HEK293 (cell line): ENCODE results near the gene ABCG1.

Source experiments
- CTCF ChIA-PET: fragments of 350-600 bp; formaldehyde crosslinking; extraction: SDS; loops from one replicate; lab custom pipeline; 2021; ENCODE audit warnings: antibody characterized with exemption; lab: Yijun Ruan, JAX
- POLR2A ChIA-PET: fragments of 300-600 bp; formaldehyde crosslinking; extraction: SDS; loops from one replicate; lab custom pipeline; 2020; ENCODE audit warnings: antibody characterized with exemption, inconsistent platforms; lab: Yijun Ruan, JAX
- H3K27ac ChIP-seq: fragments of 200-500 bp; sonication (Bioruptor generic); 2 replicates; pipeline ENCODE4 v1.5.1; 2014; ENCODE audit warnings: low read depth, low read length, control low read depth, inconsistent platforms; ENCODE audit errors: extremely low read depth
- H3K36me3 ChIP-seq, 2 experiments: fragments of 200-500 bp in 1 of 2; sonication (Bioruptor generic) in 1 of 2; 1 replicate in 1 of 2; 2 replicates in 1 of 2; pipeline ENCODE4 v1.5.1; 2014 to 2017; ENCODE audit warnings: inconsistent platforms in 2 of 2, low read length in 2 of 2; ENCODE audit not compliant: control insufficient read depth in 2 of 2, insufficient read depth in 1 of 2
- H3K4me1 ChIP-seq: fragments of 200-500 bp; sonication (Bioruptor generic); 2 replicates; pipeline ENCODE4 v1.5.1; 2014; ENCODE audit warnings: mild to moderate bottlenecking, low read length, inconsistent platforms; ENCODE audit not compliant: control insufficient read depth, insufficient read depth
- H3K4me3 ChIP-seq: 2 replicates; pipeline ENCODE4 v1.5.1; 2011; ENCODE audit warnings: low read depth, mild to moderate bottlenecking, control low read depth, low read length, moderate library complexity
- H3K9me3 ChIP-seq: fragments of 200-500 bp; sonication (Bioruptor generic); 2 replicates; pipeline ENCODE4 v1.5.1; 2014; ENCODE audit warnings: low read depth, low read length, inconsistent platforms; ENCODE audit not compliant: control insufficient read depth, insufficient read depth
- HIC1 ChIP-seq: fragments of 450-650 bp; formaldehyde crosslinking; IDR thresholded peaks from 2 replicates; pipeline ENCODE4 v1.5.1; 2016; ENCODE audit warnings: missing biosample characterization, missing genetic modification characterization
- KLF16 ChIP-seq: fragments of 450-650 bp; formaldehyde crosslinking; IDR thresholded peaks from 2 replicates; pipeline ENCODE4 v1.5.1; 2017; ENCODE audit warnings: missing biosample characterization, missing genetic modification characterization
- KLF17 ChIP-seq: fragments of 450-650 bp; formaldehyde crosslinking; IDR thresholded peaks from 2 replicates; pipeline ENCODE4 v1.5.1; 2016; ENCODE audit warnings: missing biosample characterization, missing genetic modification characterization
- MEIS1 ChIP-seq: sonication (generic); formaldehyde crosslinking; IDR thresholded peaks from 2 replicates; pipeline ENCODE4 v1.8.1; 2022; ENCODE audit warnings: missing genetic modification reagents, mild to moderate bottlenecking, borderline replicate concordance
- SCRT2 ChIP-seq: fragments of 450-650 bp; formaldehyde crosslinking; IDR thresholded peaks from 2 replicates; pipeline ENCODE4 v1.5.1; 2016; ENCODE audit warnings: missing biosample characterization, missing genetic modification characterization
- ZBTB1 ChIP-seq: fragments of 450-650 bp; formaldehyde crosslinking; IDR thresholded peaks from 2 replicates; pipeline ENCODE4 v1.5.1; 2016; ENCODE audit warnings: missing biosample characterization, missing genetic modification characterization
- ZBTB10 ChIP-seq: fragments of 450-650 bp; formaldehyde crosslinking; IDR thresholded peaks from 2 replicates; pipeline ENCODE4 v1.5.1; 2016; ENCODE audit warnings: missing biosample characterization, missing genetic modification characterization
- ZBTB20 ChIP-seq: fragments of 450-650 bp; formaldehyde crosslinking; IDR thresholded peaks from 2 replicates; pipeline ENCODE4 v1.5.1; 2016; ENCODE audit warnings: missing biosample characterization, missing genetic modification characterization
- ZBTB21 ChIP-seq: fragments of 450-650 bp; formaldehyde crosslinking; IDR thresholded peaks from 2 replicates; pipeline ENCODE4 v1.5.1; 2017; ENCODE audit warnings: missing biosample characterization, missing genetic modification characterization
- ZNF2 ChIP-seq: fragments of 450-650 bp; formaldehyde crosslinking; IDR thresholded peaks from 2 replicates; pipeline ENCODE4 v1.5.1; 2016; ENCODE audit warnings: missing biosample characterization, missing genetic modification characterization
- ZNF248 ChIP-seq: fragments of 450-650 bp; formaldehyde crosslinking; IDR thresholded peaks from 2 replicates; pipeline ENCODE4 v1.5.1; 2017; ENCODE audit warnings: missing biosample characterization, missing genetic modification characterization
- ZNF274 ChIP-seq, 2 experiments: fragments of 200-500 bp in 1 of 2; fragments of 450-650 bp in 1 of 2; sonication (Bioruptor generic) in 1 of 2; formaldehyde crosslinking in 1 of 2; IDR thresholded peaks; 2 replicates each; pipeline versions ENCODE4 v1.5.1 to v1.6.1; 2014 to 2016; ENCODE audit warnings: borderline replicate concordance in 1 of 2, inconsistent platforms in 1 of 2, low read length in 1 of 2, missing biosample characterization in 1 of 2, missing genetic modification characterization in 1 of 2
- ZNF335 ChIP-seq: fragments of 450-650 bp; formaldehyde crosslinking; conservative IDR thresholded peaks from 2 replicates; pipeline ENCODE4 v1.5.1; 2016; ENCODE audit warnings: missing biosample characterization, missing genetic modification characterization
- ZNF416 ChIP-seq: fragments of 450-650 bp; formaldehyde crosslinking; IDR thresholded peaks from 2 replicates; pipeline ENCODE4 v1.5.1; 2016; ENCODE audit warnings: missing biosample characterization, missing genetic modification characterization
- ZNF426 ChIP-seq: fragments of 450-650 bp; formaldehyde crosslinking; IDR thresholded peaks from 2 replicates; pipeline ENCODE4 v1.5.1; 2017; ENCODE audit warnings: missing biosample characterization, missing genetic modification characterization, mild to moderate bottlenecking, inconsistent platforms, moderate library complexity
- ZNF521 ChIP-seq: fragments of 450-650 bp; formaldehyde crosslinking; IDR thresholded peaks from 2 replicates; pipeline ENCODE4 v1.5.1; 2017; ENCODE audit warnings: missing biosample characterization, mild to moderate bottlenecking, missing genetic modification characterization
- ZNF76 ChIP-seq: fragments of 450-650 bp; formaldehyde crosslinking; IDR thresholded peaks from 2 replicates; pipeline ENCODE4; 2016; ENCODE audit warnings: low read depth, missing biosample characterization, missing genetic modification characterization, borderline replicate concordance
- ZNF830 ChIP-seq: fragments of 450-650 bp; IDR thresholded peaks from 2 replicates; pipeline ENCODE4 v1.5.0; 2018; ENCODE audit warnings: missing biosample characterization, missing genetic modification characterization, low read depth, mild to moderate bottlenecking, moderate library complexity
- ZNF837 ChIP-seq: fragments of 450-650 bp; formaldehyde crosslinking; IDR thresholded peaks from 2 replicates; pipeline ENCODE4 v1.5.1; 2016; ENCODE audit warnings: missing biosample characterization, missing genetic modification characterization
- ZSCAN4 ChIP-seq: fragments of 450-650 bp; formaldehyde crosslinking; IDR thresholded peaks from 2 replicates; pipeline ENCODE4 v1.5.1; 2017; ENCODE audit warnings: missing biosample characterization, missing genetic modification characterization

ABCG1 gene

GRCh38 chr21:42308161-42308913 lies 89.4 kb downstream of the ABCG1 start:
- no peaks in the 10 kb centered on the region for H3K4me1 ChIP-seq
- CTCF ChIA-PET = interaction anchor here (0.6 to 4.8 kb wide), 13 partner anchors 15 to 637 kb away, joined by 3 to 35 read pairs (median 6); no protein-coding TSS in a partner anchor
- no peak overlapping the region for H3K4me3 ChIP-seq
- TF ChIP-seq ZBTB21 (no peak), ZNF335 (tag by site-specific recombination) (no peak), KLF16 (tag by site-specific recombination) (no peak), KLF17 (tag by site-specific recombination) (no peak), ZNF830 (tag by site-specific recombination) (no peak), MEIS1 (CRISPR knock-in tag) (no peak), ZBTB20 (no peak), ZNF274 (IDR thresholded peaks at IDR 0.05; ENCODE audit: low read length) (no peak), ZNF274 (tag by site-specific recombination; IDR thresholded peaks at IDR 0.05; ENCODE audit: borderline replicate concordance) (no peak), ZNF416 (tag by site-specific recombination) (no peak), ZNF248 (tag by site-specific recombination) (no peak), ZBTB1 (tag by site-specific recombination) (no peak), SCRT2 (no peak), ZBTB10 (tag by site-specific recombination) (no peak), HIC1 (tag by site-specific recombination) (no peak), ZNF426 (tag by site-specific recombination) (no peak), ZNF521 (tag by site-specific recombination) (no peak), ZSCAN4 (no peak), ZNF76 (no peak), ZNF837 (tag by site-specific recombination) (no peak), ZNF2 (no peak)
- no peaks in the 10 kb centered on the region for H3K9me3 ChIP-seq
- POLR2A ChIA-PET = no interaction called here
- no peak overlapping the region for H3K27ac ChIP-seq
- H3K36me3 ChIP-seq = no peaks in the 10 kb centered on the region
